Cerebellar nuclear complex (tissue), 1 donor: Measurements from ENCODE around the gene LSM14A.

ENCODE experiments used
- DNase-seq, 2 experiments: peaks; one replicate each; lab custom pipeline; 2025; lab: John Stamatoyannopoulos, UW

The LSM14A gene

DNA sequence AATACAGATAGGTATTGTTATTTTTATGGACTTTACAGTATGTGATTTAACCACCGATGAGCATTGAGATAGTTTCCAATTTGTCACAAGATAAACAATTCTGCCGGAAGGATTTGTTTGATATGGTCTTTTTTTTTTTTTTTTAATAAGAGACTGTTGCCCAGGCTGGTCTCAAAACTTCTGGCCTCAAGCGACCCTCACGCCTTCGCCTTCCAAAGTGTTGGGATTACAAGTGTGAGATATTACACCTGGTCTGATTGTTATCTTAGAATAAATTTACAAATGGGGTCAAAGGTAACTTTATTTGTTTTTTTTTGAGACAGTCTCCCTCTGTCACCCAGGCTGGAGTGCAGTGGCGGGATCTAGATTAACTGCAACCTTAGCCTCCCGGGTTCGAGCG, 83.2 kb downstream of the LSM14A start:
- no peak for DNase-seq

DNA sequence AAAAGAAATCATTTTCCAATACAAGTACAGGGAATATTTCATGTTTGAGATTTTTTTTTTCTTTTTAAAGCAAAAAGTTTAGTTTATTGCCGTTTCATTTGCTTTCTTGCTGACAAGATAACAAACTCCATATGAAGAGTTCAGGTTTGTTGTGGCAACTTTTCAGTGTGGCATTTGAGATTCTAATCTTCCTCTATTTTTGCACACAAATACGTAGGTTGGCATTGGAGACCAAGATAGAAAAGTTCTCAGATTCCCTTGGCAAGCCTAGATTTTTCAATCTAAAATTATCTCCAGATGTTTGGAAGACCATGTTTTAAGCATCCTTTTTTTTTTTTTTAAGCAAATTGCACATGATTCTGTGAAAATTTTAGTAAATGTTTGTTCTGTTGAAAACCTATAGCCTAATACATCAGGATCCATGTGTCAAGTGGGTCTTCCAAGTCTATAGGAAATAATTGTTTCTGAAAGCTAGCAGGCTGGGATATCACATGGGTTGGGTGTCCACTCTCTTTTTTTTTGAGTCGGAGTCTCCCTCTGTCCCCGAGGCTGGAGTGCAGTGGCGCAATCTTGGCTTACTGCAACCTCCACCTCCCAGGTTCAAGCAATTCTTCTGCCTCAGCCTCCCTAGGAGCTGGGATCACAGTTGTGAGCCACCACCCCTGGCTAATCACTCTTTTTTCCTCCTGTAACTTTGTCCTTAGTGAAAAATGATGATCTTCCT, 84.7 kb downstream of the LSM14A start:
- no peak for DNase-seq

DNA sequence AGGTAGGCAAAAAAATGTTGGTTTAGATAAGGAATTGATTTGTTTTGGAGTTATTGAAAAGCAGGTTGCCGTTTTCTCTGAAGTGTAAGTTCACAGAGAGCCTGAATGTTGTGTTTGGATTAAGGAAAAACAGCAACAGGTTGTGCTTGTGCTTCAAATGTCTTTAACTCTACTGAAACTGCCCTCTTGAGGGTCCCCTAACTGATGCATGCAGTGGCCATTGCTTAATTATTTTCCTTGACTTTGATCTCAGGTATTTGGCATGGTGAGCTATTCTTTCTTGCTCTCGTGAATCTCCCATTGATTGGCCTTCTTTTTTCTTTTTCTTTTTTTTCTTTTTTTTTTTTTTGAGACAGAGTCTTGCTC, 85.2 kb downstream of the LSM14A start:
- no peak for DNase-seq

DNA sequence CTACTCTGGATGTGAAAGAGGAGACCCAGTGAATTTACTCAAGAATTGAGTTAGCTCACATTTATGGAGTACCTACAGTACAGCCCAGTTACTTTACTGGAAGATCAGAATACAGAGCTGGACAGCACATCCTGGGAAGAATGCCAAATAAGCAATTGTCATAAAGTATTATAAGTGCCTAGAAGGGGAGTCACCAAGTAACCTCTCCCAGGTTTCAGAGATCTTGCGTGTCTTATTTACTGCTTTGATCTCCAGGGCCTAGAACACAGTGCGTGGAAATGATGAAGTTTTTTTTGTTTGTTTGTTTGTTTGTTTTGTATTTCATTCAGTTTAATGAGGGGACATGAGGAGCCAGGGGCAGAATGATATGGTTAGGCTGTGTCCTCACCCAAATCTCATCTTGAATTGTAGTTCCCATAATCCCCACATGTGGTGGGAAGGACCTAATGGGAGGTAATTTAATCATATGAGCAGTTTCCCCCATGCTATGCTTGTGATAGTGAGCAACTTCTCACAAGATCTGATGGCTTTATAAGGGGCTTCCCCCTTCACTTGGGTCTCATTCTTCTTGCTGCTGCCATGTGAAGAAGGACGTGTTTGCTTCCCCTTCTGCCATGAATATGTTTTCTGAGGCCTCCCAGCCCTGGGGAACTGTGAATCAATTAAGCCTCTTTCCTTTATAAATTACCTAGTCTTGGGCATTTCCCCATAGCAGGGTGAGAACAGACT, 87.2 kb downstream of the LSM14A start:
- DNase-seq: no peak

DNA sequence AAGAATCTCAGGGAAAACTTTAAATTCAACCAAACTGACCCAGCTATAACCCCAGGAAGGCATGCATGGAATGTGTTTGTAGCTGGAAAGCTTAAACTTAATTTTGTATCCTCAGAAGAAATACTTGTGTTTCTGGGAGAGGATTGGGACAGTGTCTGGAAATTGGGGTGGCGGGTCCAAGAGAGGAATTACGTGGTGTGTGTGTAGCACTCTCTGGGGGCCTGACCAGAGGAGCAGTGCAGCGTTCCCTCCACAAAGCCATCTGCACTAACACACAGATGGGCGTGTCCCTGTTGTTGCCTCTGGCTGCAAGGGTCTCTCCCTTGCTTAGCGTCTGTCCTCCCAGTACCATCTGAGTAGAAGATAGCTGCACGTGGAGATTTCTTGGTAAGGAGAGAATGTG, 88.5 kb downstream of the LSM14A start:
- DNase-seq: no peak

DNA sequence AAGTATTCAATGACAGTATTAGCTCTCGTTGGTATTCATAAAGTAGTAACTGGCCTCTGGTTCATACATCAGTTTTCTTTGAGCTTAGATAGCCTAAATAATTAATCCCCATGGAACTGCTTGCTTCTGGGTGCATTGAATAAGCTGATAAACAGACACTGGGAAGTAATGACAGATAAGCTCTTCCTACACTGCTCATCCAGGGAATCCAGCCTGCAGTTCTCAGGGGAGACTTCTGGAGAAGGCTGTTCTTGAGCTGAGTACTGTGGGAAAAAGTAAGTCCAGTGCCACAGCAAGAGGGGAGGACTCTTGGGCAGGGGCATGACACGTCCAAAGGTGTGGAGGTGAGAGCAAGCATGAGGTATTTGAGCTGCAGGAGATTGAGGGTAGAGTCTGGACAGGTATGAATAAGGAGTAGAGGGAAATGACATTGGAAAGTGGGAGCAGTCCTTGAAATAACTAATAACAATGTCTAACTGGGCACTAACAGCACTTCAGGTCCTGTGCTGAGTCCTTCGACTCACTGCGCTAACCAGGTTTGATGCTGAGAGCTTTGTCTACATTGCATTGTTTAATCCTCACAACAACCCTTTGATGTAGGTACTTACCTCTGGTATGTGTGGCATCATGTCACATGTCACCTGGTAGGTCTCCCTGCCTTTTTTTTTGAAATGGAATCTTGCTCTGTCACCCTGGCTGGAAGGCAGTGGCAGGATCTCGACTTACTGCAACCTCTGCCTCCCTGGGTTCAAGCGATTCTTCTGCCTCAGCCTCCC, 89.2 kb downstream of the LSM14A start:
- DNase-seq: no peak

DNA sequence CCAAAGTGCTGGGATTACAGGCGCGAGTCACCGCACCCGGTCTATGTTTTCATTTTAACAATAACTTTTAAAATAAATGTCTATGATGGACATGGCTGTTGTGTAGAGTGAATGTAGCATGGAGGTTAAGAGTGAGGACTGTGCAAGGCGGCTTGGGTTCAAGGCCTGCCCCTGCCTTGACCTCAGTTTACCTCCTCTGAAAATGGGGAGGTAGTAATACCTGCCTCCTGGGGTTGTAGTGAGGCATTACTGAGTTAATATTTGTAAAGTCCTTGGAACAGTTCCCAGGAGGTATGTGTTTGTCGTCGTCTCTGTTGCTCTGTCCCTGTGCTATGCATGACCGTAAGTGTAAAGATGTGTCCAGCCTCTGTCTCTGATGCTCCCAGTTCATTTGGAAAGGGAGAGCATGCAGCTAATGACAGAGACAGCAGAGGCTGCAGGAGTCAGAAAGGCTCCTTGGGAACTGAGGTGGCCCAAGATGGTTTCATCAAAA, 91.5 kb downstream of the LSM14A start:
- DNase-seq: no peak

DNA sequence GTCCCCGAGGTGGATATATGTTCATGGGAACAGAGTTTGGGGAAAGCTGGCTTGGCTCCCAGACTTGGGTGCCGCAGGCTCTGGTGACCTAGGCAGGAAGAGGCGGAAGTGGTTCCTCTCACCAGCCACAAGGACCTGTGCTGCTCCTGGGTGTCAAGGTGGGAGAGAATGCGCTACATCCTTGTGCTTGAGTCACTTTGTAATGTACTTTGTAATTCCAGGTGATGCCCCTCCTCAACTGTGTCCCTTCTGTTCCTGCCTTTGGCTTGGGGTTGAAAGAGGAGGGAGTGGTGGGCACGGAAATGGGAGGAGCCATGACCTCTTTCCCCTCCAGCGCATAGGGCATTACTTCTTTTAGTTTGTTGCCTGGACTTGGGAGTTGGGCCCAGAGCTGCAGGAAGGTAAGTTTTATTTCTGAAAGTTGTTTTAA, 92.9 kb downstream of the LSM14A start:
- DNase-seq: no peak

DNA sequence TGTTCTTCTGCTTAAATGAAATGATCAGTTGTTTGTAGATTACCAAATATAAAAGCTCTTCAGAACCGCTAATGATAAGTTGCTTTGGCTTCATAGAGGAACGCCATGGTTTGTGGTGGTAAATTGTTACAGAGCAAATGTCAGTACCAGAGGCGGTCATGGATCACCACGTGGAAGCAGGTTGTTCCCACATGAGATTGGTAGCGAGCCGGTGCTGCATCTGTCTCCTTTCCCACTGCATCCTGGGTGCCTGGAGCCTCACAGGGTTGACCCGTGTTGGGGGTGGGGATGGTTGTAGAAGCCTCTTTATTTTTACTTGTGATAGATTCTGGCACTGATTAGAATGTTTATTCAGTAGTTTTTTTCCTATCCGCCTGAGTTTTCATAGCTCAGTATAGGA, 96.8 kb downstream of the LSM14A start:
- no peak for DNase-seq

DNA sequence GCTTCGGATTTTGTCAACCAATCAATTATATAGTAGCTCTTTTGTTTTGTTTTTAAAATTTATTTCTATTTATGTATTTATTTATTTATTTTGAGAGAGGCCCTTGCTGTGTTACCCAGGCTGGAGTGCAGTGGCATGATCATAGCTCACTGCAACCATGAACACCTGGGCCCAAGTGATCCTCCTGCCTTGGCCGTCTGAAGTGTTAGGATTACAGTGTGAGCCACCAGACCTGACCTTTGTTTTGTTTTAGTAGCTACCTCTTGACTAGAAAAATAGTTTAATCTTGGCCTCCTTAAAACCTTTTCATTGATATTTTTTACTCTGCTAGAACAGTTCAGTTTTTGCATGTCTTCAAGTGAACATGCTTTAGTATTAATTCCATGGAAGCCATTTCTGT, 97.2 kb downstream of the LSM14A start:
- DNase-seq: no peak

DNA sequence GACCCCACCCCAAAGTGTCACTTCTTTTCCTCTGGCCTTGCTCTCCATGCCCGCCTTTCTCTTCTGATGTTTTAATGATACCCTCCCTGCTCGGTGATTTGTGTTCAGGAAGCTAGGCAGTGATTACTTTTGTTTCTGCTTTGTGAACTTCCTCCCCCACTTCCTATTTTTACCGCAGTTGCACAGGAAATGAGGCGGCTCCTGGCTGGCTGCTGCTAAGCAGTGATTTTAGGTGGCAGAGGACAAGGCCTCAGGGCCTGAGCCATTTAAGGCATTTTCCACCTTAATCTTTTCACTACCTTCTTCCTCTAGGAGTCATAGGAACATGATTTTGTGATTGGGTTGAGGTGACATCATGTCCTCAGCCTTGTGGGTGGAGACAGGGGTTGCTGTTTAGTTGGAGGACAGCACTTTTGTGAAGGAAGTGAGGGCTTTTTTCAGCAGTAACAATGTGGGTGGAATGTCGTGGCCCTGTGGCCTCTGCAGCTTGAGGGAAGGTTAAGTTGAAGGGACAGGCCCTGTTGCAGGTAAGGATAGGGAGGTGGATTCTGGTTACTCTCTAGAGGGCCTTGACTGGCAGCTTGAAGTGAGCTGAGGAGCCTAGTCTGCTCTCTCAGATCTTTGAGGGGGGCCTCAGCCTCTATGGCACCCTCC, 97.8 kb downstream of the LSM14A start:
- DNase-seq: no peak

DNA sequence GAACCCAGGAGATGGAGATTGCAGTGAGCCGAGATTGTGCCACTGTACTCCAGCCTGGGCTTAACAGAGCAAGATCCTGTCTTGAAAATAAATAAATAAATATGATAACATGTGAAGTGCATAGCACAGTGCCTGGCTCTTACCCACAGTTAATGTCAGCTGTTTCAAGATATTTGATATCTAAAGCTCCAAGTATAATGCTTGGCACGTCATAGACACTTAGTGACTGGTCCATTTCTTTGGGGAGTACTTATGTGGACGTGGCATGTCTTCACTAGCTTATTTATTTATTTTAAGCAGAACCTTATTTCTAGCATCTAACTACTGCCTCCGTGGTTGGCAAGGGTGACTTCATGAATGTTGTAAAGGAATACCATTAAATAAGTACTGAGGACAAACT, 100.8 kb downstream of the LSM14A start:
- DNase-seq: no peak

DNA sequence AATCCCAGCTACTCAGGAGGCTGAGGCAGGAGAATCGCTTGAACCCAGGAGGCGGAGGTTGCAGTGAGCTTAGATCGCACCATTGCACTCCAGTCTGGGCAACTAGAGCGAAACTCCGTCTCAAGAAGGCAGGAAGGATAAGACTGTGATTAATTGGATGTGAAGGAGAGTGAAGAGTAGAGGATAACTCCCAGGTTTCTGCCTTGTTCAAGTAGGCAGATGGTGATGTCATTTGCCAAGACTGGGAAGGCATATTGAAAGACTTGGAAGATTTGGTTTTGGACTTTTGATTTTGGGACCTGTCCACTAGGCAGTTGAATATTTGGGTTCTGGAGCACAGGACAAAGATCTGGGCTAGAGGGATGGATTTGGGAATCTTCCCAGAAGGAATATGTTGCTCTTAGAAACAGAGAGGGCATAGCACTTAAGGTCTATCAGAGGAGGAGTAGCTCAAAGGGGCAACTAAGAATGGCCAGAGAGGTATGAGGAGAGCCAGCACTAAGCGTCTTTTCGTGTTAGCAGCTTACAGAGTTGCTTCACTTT, 102.1 kb downstream of the LSM14A start:
- DNase-seq: no peak

DNA sequence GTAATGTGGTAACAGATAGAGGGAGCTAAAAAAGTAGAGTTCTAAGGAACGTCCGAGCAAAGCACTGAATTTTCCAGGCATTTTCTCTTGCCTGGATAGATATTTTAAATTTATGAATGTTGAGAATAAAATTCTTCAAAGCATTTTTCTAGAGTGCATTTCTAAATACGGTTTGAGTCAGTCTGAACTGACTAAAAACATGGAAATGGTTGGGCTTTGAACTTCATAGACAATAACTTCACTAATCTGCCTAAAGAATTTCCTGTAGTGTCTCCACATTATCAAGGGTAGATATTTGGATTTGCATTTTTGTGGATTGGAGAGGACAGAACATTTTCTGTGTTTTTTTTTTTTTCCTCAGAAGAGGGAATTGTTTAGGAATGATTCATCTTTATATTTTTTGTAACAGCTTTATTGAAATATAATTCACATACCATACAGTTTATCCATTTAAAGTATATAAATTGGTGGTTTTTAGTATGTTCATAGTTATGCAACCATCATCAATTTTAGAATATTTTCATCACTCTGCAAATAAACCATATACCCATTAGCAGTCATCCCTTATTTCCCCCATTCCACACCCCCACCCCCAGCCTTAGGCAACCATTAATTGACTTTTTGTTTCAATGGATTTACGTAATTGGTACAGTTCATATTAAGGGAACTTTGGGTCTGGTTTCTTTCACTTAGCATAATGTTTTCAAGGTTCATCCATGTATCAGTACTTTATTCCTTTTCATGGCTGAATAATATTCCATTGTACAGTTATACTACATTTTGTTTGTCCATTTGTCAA, 102.7 kb downstream of the LSM14A start:
- DNase-seq: no peak

DNA sequence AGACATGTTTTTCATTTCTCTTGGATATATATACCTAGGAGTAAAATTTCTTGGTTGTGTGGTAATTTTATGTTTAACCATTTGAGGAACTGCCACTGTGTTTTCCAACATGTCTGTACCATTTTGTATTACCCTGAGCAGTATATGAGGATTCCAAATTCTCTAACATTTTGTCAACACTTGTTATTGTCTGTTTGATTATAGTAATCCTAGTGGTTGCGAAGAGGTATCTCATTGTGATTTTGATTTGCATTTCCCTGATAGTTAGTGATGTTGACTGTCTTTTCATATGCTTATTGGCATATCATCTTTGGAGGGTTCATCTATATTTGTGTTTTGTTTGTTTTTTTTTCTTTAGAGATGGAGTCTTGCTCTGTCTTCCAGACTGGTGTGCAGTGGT, 103.4 kb downstream of the LSM14A start:
- no peak for DNase-seq

DNA sequence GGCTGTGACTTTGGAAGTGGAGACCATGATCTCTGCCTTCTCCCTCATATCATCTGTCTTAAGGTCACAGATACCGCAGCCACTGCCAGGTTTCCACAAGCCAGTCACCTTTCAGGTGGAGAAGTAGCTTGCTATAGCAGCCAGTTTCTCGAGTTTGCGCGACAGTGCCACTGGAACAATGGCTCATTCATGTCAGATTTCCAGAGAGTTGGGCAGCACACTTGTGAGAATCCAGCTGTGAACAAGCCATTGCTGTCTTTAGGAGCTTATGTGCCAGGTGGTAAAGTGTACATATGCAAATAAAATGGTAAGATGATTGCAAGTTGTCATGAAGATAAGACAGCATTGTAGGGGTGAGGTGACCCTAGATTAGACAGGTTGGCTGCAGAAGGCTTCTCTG, 104.3 kb downstream of the LSM14A start:
- no peak for DNase-seq

DNA sequence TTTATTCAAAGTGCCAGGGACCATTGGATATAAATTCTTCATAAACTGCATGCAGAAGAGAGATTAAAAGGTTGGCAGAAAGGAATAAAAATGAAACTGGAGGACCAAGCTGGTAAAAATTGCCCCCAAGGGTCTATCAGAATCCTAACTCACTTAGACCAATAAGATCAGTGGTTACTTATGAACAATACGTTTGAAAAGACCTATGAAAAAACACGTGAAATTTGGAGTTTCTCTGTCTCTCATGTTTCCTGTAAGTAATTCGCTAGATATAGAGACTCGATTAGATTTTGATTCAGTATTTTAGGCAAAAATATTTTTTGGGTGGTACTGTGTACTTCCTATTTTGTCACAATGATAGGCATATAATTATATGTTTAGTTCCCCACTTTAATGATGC, 104.9 kb downstream of the LSM14A start:
- no peak for DNase-seq

DNA sequence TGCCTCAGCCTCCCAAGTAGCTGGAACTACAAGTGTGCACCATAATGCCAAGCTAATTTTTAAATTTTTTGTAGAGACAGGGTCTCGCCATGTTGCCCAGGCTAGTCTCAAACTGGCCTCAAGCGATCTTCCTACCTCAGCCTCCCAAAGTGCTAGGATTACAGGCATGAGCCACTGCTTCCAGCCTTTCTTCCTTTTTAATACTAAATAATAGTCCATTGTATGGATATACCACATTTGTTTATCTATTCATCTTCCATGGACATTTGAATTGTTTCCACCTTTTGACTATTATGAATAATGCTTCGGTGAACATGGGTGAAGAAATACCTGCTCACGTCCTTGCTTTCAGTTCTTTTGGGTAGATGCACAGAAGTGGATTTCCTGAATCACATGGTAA, 106.5 kb downstream of the LSM14A start:
- DNase-seq: no peak
